K562 (cell line): Measurements from ENCODE around the gene MAP3K13. TPM values are rescaled to one million over a fixed set of nuclear protein-coding genes. Genes with fewer than 3 reads are reported as not detected.

Source experiments
- BRCA1 ChIP-seq, 2 experiments: fragments of 450-650 bp in 1 of 2; sonication (generic) in 1 of 2; formaldehyde crosslinking in 1 of 2; IDR thresholded peaks; 2 replicates each; pipeline versions ENCODE4 v1.5.0 to v1.6.1; 2017 to 2020; ENCODE audit warnings: mild to moderate bottlenecking in 1 of 2, missing genetic modification reagents in 1 of 2
- CBFB ChIP-seq: sonication (generic); formaldehyde crosslinking; IDR thresholded peaks from 2 replicates; pipeline ENCODE4 v1.4.0; 2020; ENCODE audit warnings: mild to moderate bottlenecking, missing genetic modification reagents
- FUS ChIP-seq: fragments of 200-400 bp; formaldehyde crosslinking; optimal IDR thresholded peaks from 2 replicates; pipeline ENCODE3; 2017; ENCODE audit warnings: low read depth, low read length
- MTA2 ChIP-seq: fragments of 450-650 bp; IDR thresholded peaks from 2 replicates; pipeline ENCODE4 v1.6.1; 2016; ENCODE audit warnings: low read depth
- MTA3 ChIP-seq: fragments of 450-650 bp; formaldehyde crosslinking; IDR thresholded peaks from 2 replicates; pipeline ENCODE4 v1.6.1; 2017; ENCODE audit warnings: mild to moderate bottlenecking, borderline replicate concordance
- NR2C1 ChIP-seq, 2 experiments: fragments of 450-650 bp; IDR thresholded peaks; 2 replicates each; pipeline ENCODE4 v1.6.1; 2017; ENCODE audit warnings: mild to moderate bottlenecking in 2 of 2, antibody characterized with exemption in 1 of 2, inconsistent platforms in 1 of 2, missing compliant biosample characterization in 1 of 2, missing genetic modification characterization in 1 of 2
- polyA plus RNA-seq, 8 experiments: library from polyadenylated mRNA; depleted of rRNA in 4 of 8; stranded (reverse) in 5 of 8; unstranded in 3 of 8; fragments of >200 nt; fragmentation: Nextera tagmentation in 2 of 8; fragmentation: Illumina TruSeq in 1 of 8; extraction: Ambion mirVana in 2 of 8; extraction: Trizol in 1 of 8; gene quantifications; 2 replicates each; pipeline versions ENCODE4 v1.2.1 to v1.2.3, GENCODE V29; 2011 to 2014; ENCODE audit warnings: inconsistent platforms in 1 of 8, missing spikeins in 1 of 8
- total RNA-seq, 7 experiments: library from RNA; depleted of rRNA in 6 of 7; stranded (reverse); fragments of >200 nt in 6 of 7; fragmentation: Illumina TruSeq in 2 of 7; extraction: Trizol in 2 of 7; gene quantifications; 2 replicates each; pipeline versions ENCODE4 v1.2.1 to v1.2.3, GENCODE V29; 2011 to 2021; ENCODE audit warnings: low replicate concordance in 1 of 7
- TF ChIP-seq, protein P1 (sequence below): sonication (generic); formaldehyde crosslinking; IDR thresholded peaks from 2 replicates; pipeline ENCODE4 v1.8.1; 2023; ENCODE audit warnings: missing genetic modification reagents, mild to moderate bottlenecking, borderline replicate concordance
- TF ChIP-seq, protein P2 (sequence below): fragments of 250-450 bp; sonication (Bioruptor Pico); IDR thresholded peaks from 2 replicates; pipeline ENCODE4 v1.4.0; 2020; ENCODE audit warnings: mild to moderate bottlenecking, moderate library complexity, borderline replicate concordance
- TF ChIP-seq, protein P3 (sequence below): fragments of 450-650 bp; formaldehyde crosslinking; IDR thresholded peaks from 2 replicates; pipeline ENCODE4 v1.4.0; 2020; ENCODE audit warnings: mild to moderate bottlenecking, mixed read lengths

MAP3K13 gene
- total and polyA plus RNA-seq, 9 of the 15 experiments (the other 6 are each of a cell fraction or from before 2014, with no cell fraction given), result 0.04 to 0.32 (median 0.15) TPM; not detected in 2

DNA sequence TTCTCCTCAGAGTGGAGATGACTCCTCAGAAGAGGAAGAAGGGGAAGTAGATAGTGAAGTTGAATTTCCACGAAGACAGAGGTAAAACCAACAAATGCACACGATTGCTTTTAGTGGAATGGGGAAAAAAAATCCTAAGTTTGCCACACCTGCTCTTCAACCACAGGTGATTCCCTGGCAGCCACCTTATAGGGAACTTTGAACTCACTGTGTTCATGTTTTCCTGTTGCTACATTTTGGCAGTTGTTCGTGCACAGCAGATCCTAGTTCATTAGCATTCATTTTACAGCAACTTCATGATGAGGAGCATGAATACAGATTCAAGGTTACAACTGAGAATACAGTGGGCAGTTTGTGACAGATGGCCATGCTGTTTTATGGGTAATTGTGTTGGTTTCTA, 114.4 kb downstream of the MAP3K13 start (continued):
- TF ChIP-seq, protein P1, sequence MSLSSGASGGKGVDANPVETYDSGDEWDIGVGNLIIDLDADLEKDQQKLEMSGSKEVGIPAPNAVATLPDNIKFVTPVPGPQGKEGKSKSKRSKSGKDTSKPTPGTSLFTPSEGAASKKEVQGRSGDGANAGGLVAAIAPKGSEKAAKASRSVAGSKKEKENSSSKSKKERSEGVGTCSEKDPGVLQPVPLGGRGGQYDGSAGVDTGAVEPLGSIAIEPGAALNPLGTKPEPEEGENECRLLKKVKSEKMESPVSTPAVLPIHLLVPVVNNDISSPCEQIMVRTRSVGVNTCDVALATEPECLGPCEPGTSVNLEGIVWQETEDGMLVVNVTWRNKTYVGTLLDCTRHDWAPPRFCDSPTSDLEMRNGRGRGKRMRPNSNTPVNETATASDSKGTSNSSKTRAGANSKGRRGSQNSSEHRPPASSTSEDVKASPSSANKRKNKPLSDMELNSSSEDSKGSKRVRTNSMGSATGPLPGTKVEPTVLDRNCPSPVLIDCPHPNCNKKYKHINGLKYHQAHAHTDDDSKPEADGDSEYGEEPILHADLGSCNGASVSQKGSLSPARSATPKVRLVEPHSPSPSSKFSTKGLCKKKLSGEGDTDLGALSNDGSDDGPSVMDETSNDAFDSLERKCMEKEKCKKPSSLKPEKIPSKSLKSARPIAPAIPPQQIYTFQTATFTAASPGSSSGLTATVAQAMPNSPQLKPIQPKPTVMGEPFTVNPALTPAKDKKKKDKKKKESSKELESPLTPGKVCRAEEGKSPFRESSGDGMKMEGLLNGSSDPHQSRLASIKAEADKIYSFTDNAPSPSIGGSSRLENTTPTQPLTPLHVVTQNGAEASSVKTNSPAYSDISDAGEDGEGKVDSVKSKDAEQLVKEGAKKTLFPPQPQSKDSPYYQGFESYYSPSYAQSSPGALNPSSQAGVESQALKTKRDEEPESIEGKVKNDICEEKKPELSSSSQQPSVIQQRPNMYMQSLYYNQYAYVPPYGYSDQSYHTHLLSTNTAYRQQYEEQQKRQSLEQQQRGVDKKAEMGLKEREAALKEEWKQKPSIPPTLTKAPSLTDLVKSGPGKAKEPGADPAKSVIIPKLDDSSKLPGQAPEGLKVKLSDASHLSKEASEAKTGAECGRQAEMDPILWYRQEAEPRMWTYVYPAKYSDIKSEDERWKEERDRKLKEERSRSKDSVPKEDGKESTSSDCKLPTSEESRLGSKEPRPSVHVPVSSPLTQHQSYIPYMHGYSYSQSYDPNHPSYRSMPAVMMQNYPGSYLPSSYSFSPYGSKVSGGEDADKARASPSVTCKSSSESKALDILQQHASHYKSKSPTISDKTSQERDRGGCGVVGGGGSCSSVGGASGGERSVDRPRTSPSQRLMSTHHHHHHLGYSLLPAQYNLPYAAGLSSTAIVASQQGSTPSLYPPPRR, result no peak
- TF ChIP-seq, protein P2, sequence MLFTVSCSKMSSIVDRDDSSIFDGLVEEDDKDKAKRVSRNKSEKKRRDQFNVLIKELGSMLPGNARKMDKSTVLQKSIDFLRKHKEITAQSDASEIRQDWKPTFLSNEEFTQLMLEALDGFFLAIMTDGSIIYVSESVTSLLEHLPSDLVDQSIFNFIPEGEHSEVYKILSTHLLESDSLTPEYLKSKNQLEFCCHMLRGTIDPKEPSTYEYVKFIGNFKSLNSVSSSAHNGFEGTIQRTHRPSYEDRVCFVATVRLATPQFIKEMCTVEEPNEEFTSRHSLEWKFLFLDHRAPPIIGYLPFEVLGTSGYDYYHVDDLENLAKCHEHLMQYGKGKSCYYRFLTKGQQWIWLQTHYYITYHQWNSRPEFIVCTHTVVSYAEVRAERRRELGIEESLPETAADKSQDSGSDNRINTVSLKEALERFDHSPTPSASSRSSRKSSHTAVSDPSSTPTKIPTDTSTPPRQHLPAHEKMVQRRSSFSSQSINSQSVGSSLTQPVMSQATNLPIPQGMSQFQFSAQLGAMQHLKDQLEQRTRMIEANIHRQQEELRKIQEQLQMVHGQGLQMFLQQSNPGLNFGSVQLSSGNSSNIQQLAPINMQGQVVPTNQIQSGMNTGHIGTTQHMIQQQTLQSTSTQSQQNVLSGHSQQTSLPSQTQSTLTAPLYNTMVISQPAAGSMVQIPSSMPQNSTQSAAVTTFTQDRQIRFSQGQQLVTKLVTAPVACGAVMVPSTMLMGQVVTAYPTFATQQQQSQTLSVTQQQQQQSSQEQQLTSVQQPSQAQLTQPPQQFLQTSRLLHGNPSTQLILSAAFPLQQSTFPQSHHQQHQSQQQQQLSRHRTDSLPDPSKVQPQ (CRISPR knock-in tag), result no peak
- no peak for TF ChIP-seq MTA2
- no peak for TF ChIP-seq BRCA1 (IDR thresholded peaks at IDR 0.05)
- TF ChIP-seq BRCA1 (CRISPR knock-in tag; IDR thresholded peaks at IDR 0.05), result no peak
- TF ChIP-seq CBFB (CRISPR knock-in tag), result no peak
- TF ChIP-seq, protein P3, sequence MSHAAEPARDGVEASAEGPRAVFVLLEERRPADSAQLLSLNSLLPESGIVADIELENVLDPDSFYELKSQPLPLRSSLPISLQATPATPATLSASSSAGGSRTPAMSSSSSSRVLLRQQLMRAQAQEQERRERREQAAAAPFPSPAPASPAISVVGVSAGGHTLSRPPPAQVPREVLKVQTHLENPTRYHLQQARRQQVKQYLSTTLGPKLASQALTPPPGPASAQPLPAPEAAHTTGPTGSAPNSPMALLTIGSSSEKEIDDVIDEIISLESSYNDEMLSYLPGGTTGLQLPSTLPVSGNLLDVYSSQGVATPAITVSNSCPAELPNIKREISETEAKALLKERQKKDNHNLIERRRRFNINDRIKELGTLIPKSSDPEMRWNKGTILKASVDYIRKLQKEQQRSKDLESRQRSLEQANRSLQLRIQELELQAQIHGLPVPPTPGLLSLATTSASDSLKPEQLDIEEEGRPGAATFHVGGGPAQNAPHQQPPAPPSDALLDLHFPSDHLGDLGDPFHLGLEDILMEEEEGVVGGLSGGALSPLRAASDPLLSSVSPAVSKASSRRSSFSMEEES (CRISPR knock-in tag), result no peak
- TF ChIP-seq NR2C1 (IDR thresholded peaks at IDR 0.05), result no peak
- TF ChIP-seq NR2C1 (tag; IDR thresholded peaks at IDR 0.05), result no peak
- TF ChIP-seq MTA3, result no peak
- no peak for TF ChIP-seq FUS
